NCI-H1092 treated with DMSO at 0.1 percent for 48 hours (cell line): Measurements from ENCODE around the gene BBS4.
"Not testable (repeated sequence)": the region's sequence is repeated elsewhere in the genome, so short reads cannot be mapped to it uniquely, and the experiment has no call there.

Source experiments
- DNase-seq: peaks from one replicate; lab custom pipeline; 2025; lab: John Stamatoyannopoulos, UW

Gene BBS4

GRCh38 chr15:72685925-72686794, at the start of gene BBS4, which contains the start of gene HIGD2B:
Gene BBS4, plus strand, starts transcription at chr15:72686207. Its CDS starts 21 bp downstream, at chr15:72686228.
Gene HIGD2B, minus strand, starts transcription at chr15:72686182. Its CDS starts 9,808 bp downstream, at chr15:72676374.
- DNase-seq = no peak

DNA sequence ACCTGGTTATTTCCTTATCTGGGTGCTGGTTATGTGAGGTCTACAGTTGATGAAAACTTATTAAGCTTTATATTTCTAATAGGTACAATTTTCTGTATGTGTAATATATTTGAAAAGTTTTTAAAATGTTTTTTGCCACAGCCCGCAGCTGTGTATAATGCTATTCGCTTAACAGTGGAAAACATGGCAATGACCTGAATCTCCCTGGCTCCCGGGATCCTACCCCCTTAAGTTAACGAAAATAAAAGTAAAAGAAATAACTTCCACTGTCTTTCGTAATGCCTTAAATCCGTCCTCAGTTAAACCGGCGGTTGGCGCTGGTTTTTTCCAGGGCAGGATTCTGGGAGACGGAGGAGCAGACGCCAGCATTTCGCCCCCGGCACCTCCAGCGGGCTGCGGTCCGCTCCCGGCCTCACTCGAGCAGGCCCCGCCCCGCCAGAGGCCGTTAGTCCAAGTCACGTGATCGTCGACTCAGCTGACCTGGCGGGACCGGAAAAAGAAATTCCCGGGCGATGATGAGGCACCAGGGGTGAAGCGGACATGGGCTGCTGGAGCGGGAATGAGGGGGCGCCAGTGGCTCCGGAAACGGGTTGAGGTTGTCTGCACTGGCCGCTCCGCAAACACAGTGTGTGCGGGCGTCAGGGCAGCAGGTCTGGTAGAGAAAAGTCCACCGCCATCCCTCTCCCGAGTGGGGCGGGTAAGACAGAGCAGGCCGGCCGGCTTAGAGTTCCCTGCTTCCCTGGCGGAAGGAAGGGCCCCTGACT, 49.3 kb upstream of the BBS4 start:
- not testable (repeated sequence) for DNase-seq

DNA sequence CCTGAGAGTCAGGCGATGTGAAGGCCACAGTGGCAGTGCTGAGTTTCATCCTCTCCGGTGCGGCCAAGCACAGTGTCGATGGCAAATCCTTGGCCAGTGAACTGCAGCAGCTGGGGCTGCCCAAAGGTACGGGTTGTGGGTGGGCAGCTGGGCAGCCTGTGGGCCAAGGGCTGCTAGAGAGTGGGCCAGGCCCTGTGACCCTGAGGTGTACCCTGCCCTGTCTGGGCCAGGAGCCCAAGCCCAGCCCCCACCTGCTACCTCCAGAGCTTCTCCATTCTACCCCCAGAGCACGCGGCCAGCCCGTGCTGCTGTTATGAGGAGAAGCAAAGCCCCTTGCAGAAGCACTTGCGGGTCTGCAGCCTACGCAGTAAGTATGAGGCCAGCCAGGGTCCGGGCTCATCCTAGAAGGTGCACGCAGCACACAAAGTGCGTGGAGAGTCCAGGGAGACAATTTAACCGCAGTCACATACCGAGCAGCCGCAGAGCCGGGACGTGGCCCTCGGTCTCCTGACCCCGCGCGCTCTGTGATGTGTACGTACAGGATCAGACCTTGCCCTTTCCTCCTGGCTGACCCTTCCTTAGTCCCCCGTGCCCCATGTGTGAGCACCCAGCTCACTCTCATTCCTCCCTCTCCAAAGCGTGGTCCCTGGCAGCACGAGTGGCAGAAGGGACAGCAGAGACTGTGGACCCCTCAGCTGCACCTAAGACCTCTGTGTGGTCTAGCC, 46.1 kb upstream of the BBS4 start:
- not testable (repeated sequence) for DNase-seq

DNA sequence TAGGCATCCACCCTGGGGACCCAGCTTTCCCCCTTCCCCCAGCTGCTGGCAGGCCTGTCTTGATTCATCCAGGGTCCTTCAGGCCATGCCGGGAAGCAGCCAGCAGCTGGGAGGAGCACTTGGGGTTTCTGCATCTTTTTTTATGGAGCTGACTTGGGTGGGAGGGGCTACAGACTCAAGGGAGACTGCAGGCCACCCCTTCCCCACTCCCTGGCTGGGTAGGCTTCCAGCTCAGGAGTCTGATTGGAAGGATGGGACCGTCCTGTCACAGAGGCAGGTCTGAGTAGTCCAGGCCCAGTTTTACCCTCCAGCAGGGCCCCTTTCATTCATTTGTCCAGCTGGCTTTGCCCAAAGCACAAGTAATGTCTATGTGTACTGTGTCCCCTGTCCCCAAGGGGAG, 43.7 kb upstream of the BBS4 start:
- not testable (repeated sequence) for DNase-seq

- not testable (repeated sequence) for DNase-seq
Observed at GRCh38 chr15:72648631-72649253, 37.3 kb upstream of the BBS4 start.

DNA sequence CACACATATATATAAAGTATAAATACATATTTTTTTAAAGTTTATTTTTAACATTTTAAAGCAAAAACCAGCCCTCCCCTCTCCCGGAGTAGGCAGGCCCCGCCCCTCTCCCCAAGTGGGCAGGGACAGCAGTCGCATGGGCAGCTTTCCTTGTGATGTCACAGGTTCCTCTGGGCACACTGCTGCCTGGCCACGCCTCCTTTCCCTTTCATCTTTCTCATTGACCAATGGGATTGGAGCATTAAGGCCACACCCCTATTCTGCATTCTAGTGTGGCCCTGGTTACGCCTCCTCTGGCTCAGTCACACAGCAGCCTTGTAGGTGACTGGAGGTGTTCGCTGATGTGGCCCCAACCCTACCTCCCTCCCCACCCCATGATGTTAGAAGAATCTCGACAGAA, 31.6 kb upstream of the BBS4 start, which contains the start of gene GOLGA6B:
TSS of gene GOLGA6B (plus strand) at position 301 of the 400 bp plus-strand sequence. CDS start at position 342, 41 bp downstream.
- DNase-seq = not testable (repeated sequence)

GRCh38 chr15:72656014-72656413, 30.0 kb upstream of the BBS4 start:
- DNase-seq = not testable (repeated sequence)

- not testable (repeated sequence) for DNase-seq
Observed at GRCh38 chr15:72661081-72661480, 24.9 kb upstream of the BBS4 start.

DNA sequence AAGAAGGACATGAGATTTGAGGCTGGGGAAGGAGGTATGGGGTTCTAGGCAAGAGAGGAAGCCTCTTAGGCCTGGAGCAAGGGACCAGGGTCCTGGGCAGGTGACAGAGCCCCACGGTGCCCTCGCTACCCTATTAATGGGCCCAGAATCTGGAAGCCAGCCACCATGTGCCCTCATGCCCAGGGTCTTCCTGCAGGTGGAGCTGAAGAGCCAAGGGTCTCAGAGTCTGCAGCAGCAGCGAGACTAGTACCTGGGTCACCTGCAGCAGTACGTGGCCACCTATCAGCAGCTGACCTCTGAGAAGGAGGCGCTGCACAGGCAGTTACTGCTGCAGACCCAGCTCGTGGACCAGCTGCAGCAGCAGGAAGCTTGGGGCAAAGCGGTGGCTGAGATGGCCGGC, 22.1 kb upstream of the BBS4 start:
- not testable (repeated sequence) for DNase-seq

- DNase-seq = not testable (repeated sequence)
Observed at GRCh38 chr15:72665706-72666105, 20.3 kb upstream of the BBS4 start.

DNA sequence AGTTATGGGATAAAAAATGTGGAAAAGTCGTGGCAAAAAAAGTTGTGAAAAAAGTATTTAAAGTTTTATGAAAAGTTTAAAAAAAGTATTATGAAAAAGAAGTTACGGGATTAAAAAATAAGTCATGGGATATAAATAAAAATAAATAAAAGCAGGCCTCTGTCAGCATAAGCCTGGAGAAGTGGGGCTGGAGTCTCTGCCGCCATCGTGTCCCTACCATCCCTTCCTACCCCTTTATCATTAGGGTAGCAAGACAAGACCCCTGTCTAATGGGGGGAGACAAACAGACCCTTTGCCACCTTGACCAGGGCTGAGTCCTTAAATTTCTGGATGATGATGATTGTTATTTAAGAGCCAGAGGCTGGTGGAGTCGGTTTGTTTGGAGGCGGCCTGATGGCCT, 16.2 kb upstream of the BBS4 start:
- DNase-seq = not testable (repeated sequence)

GRCh38 chr15:72670656-72671352, 15.2 kb upstream of the BBS4 start:
- DNase-seq = not testable (repeated sequence)

DNA sequence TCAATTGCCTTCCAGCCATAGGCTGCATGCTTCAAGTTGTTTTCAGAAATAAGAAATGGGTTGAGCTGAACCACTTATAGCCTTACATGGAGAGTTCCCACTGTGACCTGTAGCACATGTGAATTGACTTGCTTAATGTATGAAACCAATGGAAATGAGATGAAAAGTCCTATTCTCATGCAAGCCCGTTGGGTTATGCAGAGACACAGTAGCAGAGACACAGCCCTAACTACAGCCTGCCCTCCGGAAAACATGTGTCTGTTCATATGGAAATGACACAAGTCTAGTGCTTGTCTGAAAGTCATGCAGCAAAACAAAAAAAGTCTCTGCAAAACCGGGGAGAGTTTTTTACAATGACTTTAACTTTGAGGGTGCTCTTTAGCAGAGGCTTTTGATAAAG, 14.5 kb upstream of the BBS4 start:
- DNase-seq = no peak

- DNase-seq = no peak
Observed at GRCh38 chr15:72676838-72677237, 9.2 kb upstream of the BBS4 start.

DNA sequence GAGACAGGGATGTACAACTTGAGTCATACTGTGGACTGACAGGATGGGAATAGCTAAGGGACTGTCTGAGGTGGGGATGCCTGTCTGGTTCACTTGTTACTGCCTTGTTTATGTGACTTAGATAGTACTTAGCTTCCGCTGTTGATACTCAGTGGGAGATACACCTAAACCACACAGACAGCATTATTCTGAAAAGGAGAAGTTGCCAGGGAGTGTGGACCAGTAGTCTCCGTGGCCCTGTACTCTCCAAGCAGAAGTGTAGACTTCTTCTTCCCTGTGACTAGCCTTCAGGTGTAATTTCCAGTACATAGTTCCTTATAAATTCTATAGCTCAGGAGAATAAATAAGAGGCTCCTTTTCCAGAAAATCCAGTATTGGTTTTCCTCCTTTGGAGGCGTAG, 5.1 kb upstream of the BBS4 start:
- no peak for DNase-seq

DNA sequence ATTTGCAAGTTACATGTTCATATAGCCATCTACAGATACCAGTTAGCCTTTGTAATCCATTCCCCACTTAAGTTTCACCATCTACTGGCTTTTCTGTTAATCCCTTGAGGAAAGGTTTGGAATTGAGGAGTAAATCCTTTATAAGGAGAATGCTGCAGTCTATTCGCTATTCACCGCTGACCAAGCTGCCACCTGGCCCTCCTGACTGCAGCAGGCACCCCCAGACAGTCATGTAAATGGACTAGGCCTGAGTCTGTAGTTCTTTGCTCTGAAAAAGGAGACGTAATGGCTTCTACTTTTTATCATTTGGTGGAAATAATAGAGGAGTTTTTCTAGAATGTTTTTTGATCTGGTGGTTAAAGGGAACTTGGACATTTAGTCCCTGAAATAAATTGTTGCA, 3.2 kb upstream of the BBS4 start:
- DNase-seq = no peak

DNA sequence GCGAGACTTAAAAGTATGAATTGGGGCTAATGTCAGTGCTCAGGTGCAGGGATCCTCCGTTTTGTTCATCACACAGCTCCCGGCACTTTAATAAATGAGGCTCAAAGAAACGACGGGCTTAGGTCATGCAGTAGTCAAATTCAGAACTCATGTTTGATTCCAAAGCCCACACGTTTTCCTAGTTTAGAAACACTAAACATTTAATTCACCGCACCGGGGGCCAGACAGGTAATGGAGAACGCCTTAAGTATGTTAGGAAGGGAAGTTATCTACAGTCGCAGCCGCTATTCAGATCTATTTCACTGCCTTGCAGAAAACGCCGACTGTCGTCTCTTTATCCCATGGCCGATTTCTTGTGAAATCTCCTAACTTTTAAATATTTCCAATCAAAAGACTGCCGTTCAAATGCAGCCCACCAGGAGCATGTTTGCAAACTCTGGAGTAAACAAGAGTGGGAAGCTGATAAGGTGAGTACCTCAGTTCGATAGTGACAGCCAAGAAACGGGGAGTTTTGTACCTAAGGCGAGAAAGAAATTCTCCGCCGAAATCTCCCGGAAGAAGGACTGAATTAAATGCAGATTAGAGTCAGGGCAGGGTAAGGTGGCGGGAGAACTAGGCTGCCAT, 594 bp upstream of the BBS4 start:
- DNase-seq = no peak

GRCh38 chr15:72688697-72689096, 2.7 kb downstream of the BBS4 start:
- no peak for DNase-seq

DNA sequence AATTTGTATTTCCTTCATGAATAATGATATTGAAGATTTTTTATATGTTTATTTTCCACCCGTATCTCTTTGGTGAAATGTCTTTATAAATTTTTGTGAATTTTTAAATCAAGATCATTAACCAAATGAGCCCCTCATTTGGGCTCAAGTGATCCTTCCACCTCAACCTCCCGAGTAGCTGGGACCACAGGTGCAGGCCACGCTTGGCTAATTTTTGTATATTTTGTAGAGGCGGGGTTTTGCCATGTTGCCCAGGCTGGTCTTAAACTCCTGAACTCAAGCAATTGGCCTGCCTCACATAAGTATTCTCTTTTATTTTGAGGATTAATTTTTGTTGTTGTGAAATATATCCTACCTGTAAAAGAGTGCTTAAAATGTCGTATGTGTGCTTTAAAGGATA, 4.9 kb downstream of the BBS4 start:
- no peak for DNase-seq

GRCh38 chr15:72698938-72699337, 12.9 kb downstream of the BBS4 start:
- no peak for DNase-seq

DNA sequence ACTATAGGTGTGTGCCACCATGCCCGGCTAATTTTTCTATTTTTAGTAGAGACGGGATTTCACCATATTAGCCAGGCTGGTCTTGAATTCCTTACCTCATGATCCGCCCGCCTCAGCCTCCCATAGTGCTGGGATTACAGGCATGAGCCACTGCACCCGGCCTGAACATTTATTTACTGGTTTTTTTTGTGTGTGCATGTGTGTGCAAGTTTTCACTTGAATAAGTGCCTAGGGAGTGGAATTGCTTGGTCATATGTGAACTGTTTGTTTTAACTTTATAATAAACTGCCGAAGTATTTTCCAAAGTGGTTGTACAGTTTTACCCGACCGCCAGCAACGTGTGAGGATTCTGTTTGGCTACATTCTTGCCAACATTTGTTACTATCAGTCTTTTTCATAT, 14.1 kb downstream of the BBS4 start:
- no peak for DNase-seq
